Measurements from ENCODE around the gene TEN1.

DNA sequence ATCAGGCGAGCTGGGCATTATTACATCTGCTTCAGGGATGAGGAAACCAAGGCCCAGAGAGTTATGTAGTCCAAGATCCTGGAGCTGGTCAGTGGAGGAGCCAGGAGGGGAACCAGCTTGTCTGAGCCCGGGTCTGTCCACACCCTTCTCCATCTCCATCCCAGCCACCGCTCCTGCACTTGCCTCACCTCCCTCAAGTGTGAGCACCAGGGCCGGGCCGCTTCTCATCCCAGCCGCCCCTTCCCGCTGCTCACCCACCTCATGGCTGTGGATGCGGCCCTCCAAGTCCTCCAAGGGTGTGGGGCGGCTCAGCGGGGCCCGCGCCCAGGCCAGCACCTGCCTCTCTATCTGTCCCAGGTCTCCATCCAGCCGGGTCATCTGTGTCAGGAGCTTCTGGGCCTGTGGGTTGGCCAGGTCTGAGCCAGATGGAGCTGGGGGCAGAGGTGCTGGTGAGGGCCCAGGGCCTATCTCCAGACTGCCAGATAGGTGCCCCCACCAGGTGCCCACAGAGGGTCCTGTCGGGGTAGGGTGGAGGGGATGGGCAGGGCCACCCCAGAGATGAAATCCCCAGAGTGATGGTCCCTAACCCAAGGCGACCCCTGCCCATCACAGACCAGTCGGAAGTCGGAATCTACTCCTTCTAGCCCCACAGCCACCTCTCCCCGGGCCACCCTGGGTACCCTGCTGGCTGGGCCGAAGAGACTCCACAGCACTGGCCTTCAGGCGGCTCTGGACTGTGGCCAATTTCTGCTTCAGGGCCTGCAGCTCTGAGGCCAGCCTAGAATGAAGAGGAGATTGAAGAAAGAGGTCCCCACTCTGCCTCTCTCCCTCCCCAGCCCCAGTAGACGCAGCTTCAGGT is 38.7 kb downstream of the TEN1 start:
- TF ChIP-seq POLR2AphosphoS5 (IDR thresholded peaks at IDR 0.05; ENCODE audit: low read depth, low read length) (no peak), SIN3A (IDR thresholded peaks at IDR 0.05; ENCODE audit: borderline replicate concordance, insufficient read depth, low read length) (no peak)

All from PFSK-1 (cell line).